GM19193 (cell line): ENCODE results near the gene C9orf72.

Experiments
- POLR2A ChIP-seq: IDR thresholded peaks from 4 replicates; pipeline ENCODE4 v1.6.1; 2011; ENCODE audit not compliant: insufficient read depth, insufficient read length; ENCODE audit errors: extremely low read depth

The C9orf72 gene

DNA sequence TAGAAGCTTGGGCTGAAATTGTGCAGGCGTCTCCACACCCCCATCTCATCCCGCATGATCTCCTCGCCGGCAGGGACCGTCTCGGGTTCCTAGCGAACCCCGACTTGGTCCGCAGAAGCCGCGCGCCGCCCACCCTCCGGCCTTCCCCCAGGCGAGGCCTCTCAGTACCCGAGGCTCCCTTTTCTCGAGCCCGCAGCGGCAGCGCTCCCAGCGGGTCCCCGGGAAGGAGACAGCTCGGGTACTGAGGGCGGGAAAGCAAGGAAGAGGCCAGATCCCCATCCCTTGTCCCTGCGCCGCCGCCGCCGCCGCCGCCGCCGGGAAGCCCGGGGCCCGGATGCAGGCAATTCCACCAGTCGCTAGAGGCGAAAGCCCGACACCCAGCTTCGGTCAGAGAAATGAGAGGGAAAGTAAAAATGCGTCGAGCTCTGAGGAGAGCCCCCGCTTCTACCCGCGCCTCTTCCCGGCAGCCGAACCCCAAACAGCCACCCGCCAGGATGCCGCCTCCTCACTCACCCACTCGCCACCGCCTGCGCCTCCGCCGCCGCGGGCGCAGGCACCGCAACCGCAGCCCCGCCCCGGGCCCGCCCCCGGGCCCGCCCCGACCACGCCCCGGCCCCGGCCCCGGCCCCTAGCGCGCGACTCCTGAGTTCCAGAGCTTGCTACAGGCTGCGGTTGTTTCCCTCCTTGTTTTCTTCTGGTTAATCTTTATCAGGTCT, at the start of gene C9orf72:
Gene C9orf72 (minus strand): TSS at position 564 of the 716 bp plus-strand sequence. CDS start 6,361 bp downstream, outside the sequence.
- TF ChIP-seq POLR2A, result peak; percentile 70

GRCh38 chr9:27622693-27623340, 49.5 kb upstream of the C9orf72 start:
- no peak for TF ChIP-seq POLR2A

DNA sequence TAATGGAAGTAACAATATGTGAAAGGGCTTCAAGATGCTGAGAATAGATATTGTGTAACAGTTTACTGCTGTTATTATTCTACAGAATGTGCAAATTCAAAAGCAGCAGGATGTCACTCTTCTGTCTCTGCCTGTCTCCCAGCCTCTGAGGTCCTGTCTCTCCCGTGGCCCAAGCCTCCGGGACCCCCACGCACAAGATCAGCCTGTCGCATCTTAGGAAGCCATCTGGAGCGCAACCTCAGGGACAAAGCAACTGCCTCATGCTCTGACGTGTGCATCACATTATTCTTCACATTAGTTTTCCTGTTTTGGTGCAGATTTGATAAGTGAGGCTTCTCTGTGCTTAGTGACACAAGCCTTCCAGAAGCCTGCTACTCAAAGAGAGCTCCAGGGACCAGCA, 46.5 kb upstream of the C9orf72 start:
- no peak for TF ChIP-seq POLR2A

GRCh38 chr9:27618066-27618465, 44.8 kb upstream of the C9orf72 start:
- TF ChIP-seq POLR2A, result no peak

- no peak for TF ChIP-seq POLR2A
These were observed 41.3 kb upstream of the C9orf72 start for GRCh38 chr9:27614551-27614950.

DNA sequence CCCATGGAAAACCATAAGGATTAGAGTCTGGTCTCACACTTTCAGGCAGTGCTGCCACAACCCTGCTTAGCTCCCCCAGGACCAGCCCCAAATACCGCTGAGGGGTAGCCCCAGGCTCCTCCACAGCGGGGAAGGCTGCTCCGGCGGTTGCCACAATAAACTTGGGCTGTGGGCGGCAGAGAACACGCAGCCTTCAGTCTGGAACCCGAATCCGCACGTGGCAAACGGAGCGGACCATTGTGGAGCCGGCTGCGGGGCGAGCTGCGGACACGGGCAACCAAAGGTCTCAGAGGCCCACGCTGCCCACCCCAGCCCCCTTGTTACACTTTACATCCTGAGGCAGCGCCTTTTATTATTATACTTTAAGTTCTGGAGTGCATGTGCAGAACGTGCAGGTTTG, 37.3 kb upstream of the C9orf72 start:
- no peak for TF ChIP-seq POLR2A

GRCh38 chr9:27602954-27603353, 29.7 kb upstream of the C9orf72 start:
- no peak for TF ChIP-seq POLR2A

- TF ChIP-seq POLR2A, result no peak
These were observed 29.0 kb upstream of the C9orf72 start for GRCh38 chr9:27602142-27602861.

DNA sequence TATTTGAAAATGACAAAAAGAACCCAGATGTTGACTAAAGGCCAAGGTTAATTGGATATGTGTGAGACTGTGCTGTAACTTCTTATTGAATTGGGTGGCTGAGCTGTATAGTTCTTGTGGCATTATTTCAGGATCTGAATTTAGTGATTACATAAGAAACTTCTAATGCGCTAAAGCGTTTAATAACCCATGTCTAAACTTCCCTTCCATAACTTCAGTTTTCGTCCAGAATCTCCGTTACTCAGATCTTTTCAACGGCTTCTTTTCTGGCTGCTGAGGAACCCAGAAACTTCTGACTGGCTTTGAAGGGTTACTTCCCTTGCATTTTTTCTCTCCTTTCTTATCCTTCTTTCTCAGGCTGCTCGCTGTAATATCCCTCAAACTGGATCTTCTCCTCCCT, 28.1 kb upstream of the C9orf72 start:
- TF ChIP-seq POLR2A, result no peak

DNA sequence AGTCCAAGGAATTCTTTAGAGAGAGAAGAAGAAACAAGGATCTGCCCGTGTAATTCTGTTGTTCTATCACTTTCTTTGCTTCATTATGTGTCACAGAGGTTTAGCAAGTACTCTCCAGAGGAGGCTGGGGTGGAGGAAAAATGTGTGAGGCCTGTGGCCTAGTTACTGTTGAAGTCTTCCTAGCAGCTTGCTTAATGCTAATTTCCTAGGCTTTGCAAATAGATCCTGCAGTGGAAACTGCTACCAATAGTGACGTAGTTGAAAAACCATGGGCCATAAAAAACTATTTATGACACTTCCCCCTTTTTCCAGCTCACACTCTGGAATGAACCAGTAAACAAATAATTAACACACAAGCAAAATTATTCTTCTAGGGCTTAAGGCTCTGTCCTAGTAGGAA, 27.0 kb upstream of the C9orf72 start:
- TF ChIP-seq POLR2A, result no peak

DNA sequence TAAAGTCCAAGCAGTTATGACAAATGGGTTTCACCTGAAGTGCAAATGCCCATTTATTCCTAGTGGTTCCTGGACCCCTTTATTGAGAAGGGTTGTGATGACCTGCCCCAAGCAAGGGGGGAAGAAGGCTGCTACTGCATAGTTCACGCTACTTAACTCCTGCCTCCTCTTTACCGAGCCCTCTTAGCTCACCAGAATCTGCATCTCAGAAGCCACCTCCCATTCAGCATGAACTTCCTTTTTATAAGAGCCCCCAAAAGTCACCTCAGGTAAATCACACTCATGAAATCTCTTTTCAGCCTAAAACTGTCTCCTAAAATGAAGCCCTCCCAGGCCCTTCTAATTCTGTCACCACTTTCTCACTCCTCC, 26.6 kb upstream of the C9orf72 start:
- no peak for TF ChIP-seq POLR2A

GRCh38 chr9:27599102-27599869, 26.0 kb upstream of the C9orf72 start:
- TF ChIP-seq POLR2A, result no peak

- no peak for TF ChIP-seq POLR2A
These were observed 22.5 kb upstream of the C9orf72 start for GRCh38 chr9:27595733-27596132.

DNA sequence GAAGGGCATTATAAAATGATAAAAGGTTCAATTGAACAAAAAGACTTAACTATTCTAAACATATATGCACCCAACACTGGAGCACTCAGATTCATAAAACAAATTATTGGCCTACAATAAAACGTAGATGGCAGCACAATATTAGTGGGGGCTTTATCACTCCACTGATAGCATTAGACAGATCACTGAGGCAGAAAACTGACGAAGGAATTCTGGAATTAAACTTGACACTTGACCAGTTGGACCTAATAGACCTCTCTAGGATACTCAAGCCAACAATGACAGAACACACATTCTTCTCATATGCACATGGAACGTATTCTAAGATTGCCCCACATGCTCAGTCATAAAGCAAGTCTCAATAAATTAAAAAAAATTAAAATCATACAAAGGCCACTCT, 18.4 kb upstream of the C9orf72 start:
- no peak for TF ChIP-seq POLR2A

DNA sequence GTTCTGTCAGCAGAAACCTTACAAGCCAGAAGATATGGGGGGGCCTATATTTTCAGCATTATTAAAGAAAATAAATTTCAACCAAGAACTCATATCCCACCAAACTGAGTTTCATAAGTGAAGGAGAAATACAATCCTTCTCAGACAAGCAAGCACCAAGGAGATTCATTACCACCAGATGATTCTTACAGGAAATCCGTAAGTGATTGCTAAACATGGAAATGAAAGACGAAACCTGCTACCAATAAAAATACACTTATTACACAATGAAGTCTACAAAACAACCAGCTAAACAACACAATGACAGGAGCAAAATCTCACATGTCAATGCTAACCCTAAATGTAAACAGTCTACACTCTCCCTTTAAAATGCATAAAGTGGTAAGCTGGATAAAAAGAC, 17.8 kb upstream of the C9orf72 start:
- TF ChIP-seq POLR2A, result no peak
